GM12878 (cell line): ENCODE data around the gene C16orf46. TPM values are rescaled to one million over a fixed set of nuclear protein-coding genes. Genes with fewer than 3 reads are reported as not detected.

ENCODE experiments used
- ATAC-seq: fragments of 200-7000 bp; cut with Tn5 transposase; 3 replicates; pipeline ENCODE4 v1.9.1; 2020; ENCODE audit warnings: mild to moderate bottlenecking, moderate library complexity
- BruUV-seq: library from RNA; stranded (reverse); fragments of 400-500 nt; replicated peaks from 2 replicates; lab custom pipeline; 2021; lab: Mats Ljungman, UMichigan
- CTCF ChIA-PET: fragments of 300-600 bp; sonication (Branson Sonifier 250); formaldehyde crosslinking; extraction: SDS; loops from one replicate; lab custom pipeline; 2021; ENCODE audit warnings: inconsistent platforms; lab: Yijun Ruan, JAX
- POLR2A ChIA-PET: fragments of 350-600 bp; formaldehyde crosslinking; extraction: SDS; loops from one replicate; lab custom pipeline; 2021; ENCODE audit warnings: inconsistent platforms; lab: Charles Lee
- RAD21 ChIA-PET: fragments of 300-600 bp; sonication (Branson Sonifier 250); formaldehyde crosslinking; loops from one replicate; lab custom pipeline; 2023; ENCODE audit warnings: antibody characterized with exemption; ENCODE audit not compliant: unreplicated experiment; lab: Charles Lee
- SMC1A ChIA-PET: fragments of 300-600 bp; sonication (Branson Sonifier 250); formaldehyde crosslinking; loops from one replicate; lab custom pipeline; 2023; ENCODE audit not compliant: unreplicated experiment, uncharacterized antibody; lab: Charles Lee
- DNase-seq: peaks from one replicate; pipeline ENCODE4 v3.0.0-alpha.2; 2011; ENCODE audit warnings: low read depth, low spot score
- FAIRE-seq: peaks from 3 replicates; lab custom pipeline; 2011; peaks lifted over from hg19 to GRCh38; lab: Jason Lieb, UNC
- H2AFZ ChIP-seq: 2 replicates; pipeline ENCODE4 v1.6.0; 2011; ENCODE audit warnings: low read depth, low read length, control low read depth; ENCODE audit not compliant: control insufficient read depth
- H3K27ac ChIP-seq: 2 replicates; pipeline ENCODE4 v1.5.1; 2011; ENCODE audit warnings: control low read depth; ENCODE audit not compliant: control insufficient read depth, insufficient read depth
- H3K27me3 ChIP-seq, 2 experiments: replicated peaks in 1 of 2; 2 replicates each; pipeline versions ENCODE4 v1.6.0 to v1.6.1; 2011; ENCODE audit warnings: low read length in 1 of 2; ENCODE audit not compliant: control insufficient read depth in 2 of 2, insufficient read depth in 2 of 2
- H3K36me3 ChIP-seq, 2 experiments: 2 replicates each; pipeline ENCODE4 v1.5.1; 2011; ENCODE audit warnings: low read length in 1 of 2; ENCODE audit not compliant: control insufficient read depth in 2 of 2, insufficient read depth in 2 of 2
- H3K4me1 ChIP-seq: 2 replicates; pipeline ENCODE4 v1.6.1; 2011; ENCODE audit warnings: mild to moderate bottlenecking, low read length, moderate library complexity, mixed read lengths; ENCODE audit not compliant: control insufficient read depth, insufficient read depth
- H3K4me2 ChIP-seq: 2 replicates; pipeline ENCODE4 v1.6.0; 2011; ENCODE audit warnings: control low read depth; ENCODE audit not compliant: control insufficient read depth, insufficient read depth
- H3K4me3 ChIP-seq: fragments of 200-600 bp; sonication (generic); 2 replicates; pipeline ENCODE4 v1.5.1; 2016
- H3K79me2 ChIP-seq: 2 replicates; pipeline ENCODE4 v1.6.0; 2011; ENCODE audit warnings: low read length; ENCODE audit not compliant: control insufficient read depth, insufficient read depth
- H3K9ac ChIP-seq: 2 replicates; pipeline ENCODE4 v1.8.0; 2011; ENCODE audit warnings: low read length, control low read depth, mixed read lengths; ENCODE audit not compliant: control insufficient read depth, insufficient read depth
- H3K9me3 ChIP-seq: replicated peaks from 3 replicates; pipeline ENCODE4 v1.5.1; 2011; ENCODE audit warnings: mild to moderate bottlenecking, low read length; ENCODE audit not compliant: control insufficient read depth, insufficient read depth
- H4K20me1 ChIP-seq: 2 replicates; pipeline ENCODE4 v1.6.0; 2011; ENCODE audit not compliant: control insufficient read depth, insufficient read depth
- CBX3 ChIP-seq: fragments of 200-600 bp; sonication (generic); IDR thresholded peaks from 2 replicates; pipeline ENCODE4 v1.6.1; 2016; ENCODE audit warnings: low read depth, borderline replicate concordance
- CREM ChIP-seq: IDR thresholded peaks from 2 replicates; pipeline ENCODE4 v1.6.1; 2014; ENCODE audit warnings: antibody characterized with exemption, low read depth
- HDGF ChIP-seq: fragments of 450-650 bp; IDR thresholded peaks from 2 replicates; pipeline ENCODE4 v1.6.1; 2016; ENCODE audit warnings: antibody characterized with exemption
- JUND ChIP-seq: IDR thresholded peaks from 2 replicates; pipeline ENCODE4 v1.6.1; 2012; ENCODE audit warnings: low read depth, mild to moderate bottlenecking, low read length, improper control_type of control experiment, moderate library complexity
- MTA2 ChIP-seq: fragments of 450-650 bp; IDR thresholded peaks from 2 replicates; pipeline ENCODE4 v1.6.1; 2016; ENCODE audit warnings: low read depth, mild to moderate bottlenecking, moderate library complexity
- MYC ChIP-seq: IDR thresholded peaks from 2 replicates; pipeline ENCODE4 v1.6.1; 2011; ENCODE audit warnings: mild to moderate bottlenecking, low read length, moderate library complexity, inconsistent platforms; ENCODE audit not compliant: insufficient read depth, insufficient replicate concordance, insufficient read length, severe bottlenecking
- PBX3 ChIP-seq: IDR thresholded peaks from 2 replicates; pipeline ENCODE4 v1.6.1; 2011; ENCODE audit warnings: mild to moderate bottlenecking, low read depth, low read length, moderate library complexity; ENCODE audit not compliant: insufficient replicate concordance
- PKNOX1 ChIP-seq: fragments of 450-650 bp; IDR thresholded peaks from 2 replicates; pipeline ENCODE4 v1.6.1; 2016; ENCODE audit warnings: mild to moderate bottlenecking
- WGBS: methylation state at CpG from one replicate; pipeline ENCODE4 v1.1.6; 2016; ENCODE audit warnings: low lambda C conversion rate; ENCODE audit not compliant: insufficient replicate concordance, insufficient coverage; ENCODE audit errors: missing lambda C conversion rate; 5-methylcytosine and 5-hydroxymethylcytosine counted together
- in situ Hi-C: fragments of 300-500 bp; cut with MboI; formaldehyde crosslinking; loops from 9 replicates; pipeline ENCODE4 v1.14.3; 2018; ENCODE audit warnings: mixed read lengths
- intact Hi-C: fragments of 100-400 bp; cut with micrococcal nuclease; formaldehyde crosslinking; loops from one replicate; pipeline ENCODE4 v1.14.2; 2022; ENCODE audit not compliant: unreplicated experiment
- polyA plus RNA-seq, 11 experiments: library from polyadenylated mRNA; depleted of rRNA in 4 of 11; unstranded in 6 of 11; stranded (reverse) in 5 of 11; fragments of >200 nt; fragmentation: Nextera tagmentation in 4 of 11; fragmentation: Illumina TruSeq in 1 of 11; extraction: Ambion mirVana in 4 of 11; extraction: Trizol in 1 of 11; gene quantifications; 1 replicate in 1 of 11; 2 replicates in 10 of 11; pipeline versions ENCODE4 v1.2.1 to v1.2.3, GENCODE V29; 2011 to 2016; ENCODE audit warnings: inconsistent platforms in 2 of 11, missing spikeins in 2 of 11, low read depth in 1 of 11
- total RNA-seq, 4 experiments: library from RNA; depleted of rRNA in 3 of 4; stranded (reverse); fragments of >200 nt in 3 of 4; fragmentation: Illumina TruSeq in 1 of 4; extraction: Trizol in 1 of 4; gene quantifications; 2 replicates each; pipeline versions ENCODE4 v1.2.1 to v1.2.3, GENCODE V29; 2013 to 2021

The C16orf46 gene
- total and polyA plus RNA-seq, 10 of the 15 experiments (the other 5 are each of a cell fraction or from before 2014, with no cell fraction given), result 0.04 to 0.46 (median 0.14) TPM; not detected in 6

GRCh38 chr16:81095653-81095952, 18.6 kb upstream of the C16orf46 start:
- peak overlapping the region; percentile 97 for H3K4me3 ChIP-seq
- BruUV-seq, result no TSS peak
- peak overlapping the region; percentile 38 for H3K27ac ChIP-seq
- H3K9me3 ChIP-seq, result no peaks in the 10 kb centered on the region
- H3K36me3 ChIP-seq, result no peaks in the 10 kb centered on the region
- WGBS, result 3% methylated on average over 15 of the region's 22 CpGs
- no peak for TF ChIP-seq HDGF
- no peak for TF ChIP-seq CBX3
- peak; percentile 32 for TF ChIP-seq MYC
- peaks cover 10% of the 10 kb centered on the region for H3K79me2 ChIP-seq
- no peaks in the 10 kb centered on the region for H3K27me3 ChIP-seq
- peak overlapping the region; percentile 19; the same call in 1 of the 2 replicates for H3K4me2 ChIP-seq
- ChIA-PET SMC1A (interaction anchor here (1.0 kb wide), 1 partner anchor 61 kb away, joined by 3 read pairs; no protein-coding TSS in a partner anchor), POLR2A (interaction anchor here (0.9 kb wide), 1 partner anchor 17 kb away, joined by 3 read pairs; no protein-coding TSS in a partner anchor), CTCF (no interaction called here), RAD21 (interaction anchor here (1.6 kb wide), 1 partner anchor 19 kb away, joined by 4 read pairs; the partner anchor contains the start of gene C16orf46)
- FAIRE-seq, result no peak
- peak overlapping the region; percentile 58 for H3K9ac ChIP-seq
- peaks cover 12% of the 10 kb centered on the region for H3K4me1 ChIP-seq
- no peak for DNase-seq
- ATAC-seq, result peak; percentile 13
- H2AFZ ChIP-seq, result peak overlapping the region; percentile 58
- no peaks in the 10 kb centered on the region for H4K20me1 ChIP-seq
- intact Hi-C loops (no loop called here), in situ Hi-C loops (no loop called here)

GRCh38 chr16:81094771-81095251, 17.8 kb upstream of the C16orf46 start:
- peaks cover 10% of the 10 kb centered on the region for H3K79me2 ChIP-seq
- DNase-seq (no peak), ATAC-seq (no peak), FAIRE-seq (no peak)
- in situ Hi-C loops, result no loop called here
- no peaks in the 10 kb centered on the region for H3K36me3 ChIP-seq
- ChIA-PET SMC1A (interaction anchor here (1.0 to 1.3 kb wide), 3 partner anchors 11 to 60 kb away, joined by 3 to 4 read pairs (median 4); partner anchors contain the start of gene C16orf46), CTCF (no interaction called here), RAD21 (interaction anchor here (1.6 kb wide), 1 partner anchor 18 kb away, joined by 4 read pairs; the partner anchor contains the start of gene C16orf46), POLR2A (interaction anchor here (0.7 to 1.2 kb wide), 3 partner anchors 17 to 21 kb away, joined by 3 to 4 read pairs (median 4); partner anchors contain the start of gene C16orf46)
- peak overlapping the region; percentile 30; the same call in 1 of the 2 replicates for H3K4me3 ChIP-seq
- 74% methylated on average over 18 of the region's 21 CpGs for WGBS
- no peaks in the 10 kb centered on the region for H3K27me3 ChIP-seq
- no TSS peak for BruUV-seq
- no peak overlapping the region for H3K27ac ChIP-seq
- peak overlapping the region; percentile 40; the same call in 1 of the 2 replicates for H3K9ac ChIP-seq
- peaks cover 12% of the 10 kb centered on the region for H3K4me1 ChIP-seq
- H2AFZ ChIP-seq, result no peak overlapping the region
- intact Hi-C loops, result no loop called here
- TF ChIP-seq PKNOX1 (no peak), CREM (no peak), PBX3 (no peak), JUND (no peak), MTA2 (no peak)
- H4K20me1 ChIP-seq, result no peaks in the 10 kb centered on the region
- H3K9me3 ChIP-seq, result no peaks in the 10 kb centered on the region
- H3K4me2 ChIP-seq, result peak overlapping the region; percentile 80
